ENCODE results near the gene MICAL3. TPM values are rescaled to one million over a fixed set of nuclear protein-coding genes. Genes with fewer than 3 reads are reported as not detected.

Gene MICAL3
- total RNA-seq, 1 experiment from 2014 or later: 47.1 TPM

- intact Hi-C loops (cut with micrococcal nuclease; ENCODE audit: unreplicated experiment): no loop called here
- ATAC-seq (no peak), DNase-seq (ENCODE audit: low read depth, low spot score) (no peak)
- Histone ChIP-seq H3K4me3 (ENCODE audit: low read depth in 2 of 2, low read length in 2 of 2) (no peak overlapping the region), H3K27me3 (ENCODE audit: control insufficient read depth, insufficient read depth, low read length) (no peaks in the 10 kb centered on the region), H3K36me3 (ENCODE audit: control insufficient read depth, insufficient read depth, low read length) (no peaks in the 10 kb centered on the region), H3K27ac (ENCODE audit: low read length) (no peak overlapping the region), H3K9me3 (ENCODE audit: control insufficient read depth, insufficient read depth, low read depth, low read length) (no peaks in the 10 kb centered on the region), H3K4me1 (ENCODE audit: control insufficient read depth, insufficient read depth, low read length) (no peaks in the 10 kb centered on the region)
- TF ChIP-seq SIN3A (IDR thresholded peaks at IDR 0.05; ENCODE audit: borderline replicate concordance, insufficient read depth, low read depth, low read length): no peak
- TF ChIP-seq TCF7L2 (IDR thresholded peaks at IDR 0.05; ENCODE audit: low read depth, low read length): no peak
- no peak for TF ChIP-seq POLR2AphosphoS5 (IDR thresholded peaks at IDR 0.05; ENCODE audit: low read depth, low read length)
- no peak for TF ChIP-seq CTCF (IDR thresholded peaks at IDR 0.05)
- CTCF ChIA-PET: no interaction called here
- in situ Hi-C loops (cut with HindIII; ENCODE audit: low pct_unique_long_range_greater_than_20kb, low sequenced_read_pairs): no loop called here
- POLR2A ChIA-PET: no interaction called here
- no TSS peak for BruUV-seq (replicated peaks)
Observed at GRCh38 chr22:17912945-17913721, 111.2 kb downstream of the MICAL3 start.

- intact Hi-C loops (cut with micrococcal nuclease; ENCODE audit: unreplicated experiment): no loop called here
- CTCF ChIA-PET: interaction anchor here (0.7 kb wide), 1 partner anchor 113 kb away, joined by 3 read pairs; the partner anchor contains the start of gene MICAL3
Observed at GRCh38 chr22:17911887-17912286, 112.5 kb downstream of the MICAL3 start.

More at GRCh38 chr22:17911887-17912286, 112.5 kb downstream of the MICAL3 start:
- no peaks in the 10 kb centered on the region for H3K9me3 ChIP-seq (ENCODE audit: control insufficient read depth, insufficient read depth, low read depth, low read length)
- no peaks in the 10 kb centered on the region for H3K27me3 ChIP-seq (ENCODE audit: control insufficient read depth, insufficient read depth, low read length)
- ATAC-seq (no peak), DNase-seq (ENCODE audit: low read depth, low spot score) (no peak)
- no TSS peak for BruUV-seq (replicated peaks)
- H3K4me1 ChIP-seq (ENCODE audit: control insufficient read depth, insufficient read depth, low read length): no peaks in the 10 kb centered on the region
- POLR2A ChIA-PET: no interaction called here
- in situ Hi-C loops (cut with HindIII; ENCODE audit: low pct_unique_long_range_greater_than_20kb, low sequenced_read_pairs): no loop called here
- H3K36me3 ChIP-seq (ENCODE audit: control insufficient read depth, insufficient read depth, low read length): no peaks in the 10 kb centered on the region
- H3K27ac ChIP-seq (ENCODE audit: low read length): no peak overlapping the region
- no peak overlapping the region for H3K4me3 ChIP-seq (ENCODE audit: low read depth in 2 of 2, low read length in 2 of 2)
- no peak for TF ChIP-seq REST (IDR thresholded peaks at IDR 0.05; ENCODE audit: insufficient read depth in 1 of 2, low read depth in 2 of 2, low read length in 1 of 2)
- TF ChIP-seq CTCF (IDR thresholded peaks at IDR 0.05): no peak
- TF ChIP-seq SIN3A (IDR thresholded peaks at IDR 0.05; ENCODE audit: borderline replicate concordance, insufficient read depth, low read depth, low read length): no peak
- no peak for TF ChIP-seq POLR2AphosphoS5 (IDR thresholded peaks at IDR 0.05; ENCODE audit: low read depth, low read length)
- no peak for TF ChIP-seq TCF7L2 (IDR thresholded peaks at IDR 0.05; ENCODE audit: low read depth, low read length)

Data from Panc1 (cell line).